HS-27A (cell line): ENCODE results near the gene TAS1R3.
"Not testable (repeated sequence)": the region's sequence is repeated elsewhere in the genome, so short reads cannot be mapped to it uniquely, and the experiment has no call there.

Experiments used
- DNase-seq: peaks from one replicate; pipeline ENCODE4 v3.0.0-alpha.2; 2012; ENCODE audit warnings: low read depth, missing footprints

Gene TAS1R3

DNA sequence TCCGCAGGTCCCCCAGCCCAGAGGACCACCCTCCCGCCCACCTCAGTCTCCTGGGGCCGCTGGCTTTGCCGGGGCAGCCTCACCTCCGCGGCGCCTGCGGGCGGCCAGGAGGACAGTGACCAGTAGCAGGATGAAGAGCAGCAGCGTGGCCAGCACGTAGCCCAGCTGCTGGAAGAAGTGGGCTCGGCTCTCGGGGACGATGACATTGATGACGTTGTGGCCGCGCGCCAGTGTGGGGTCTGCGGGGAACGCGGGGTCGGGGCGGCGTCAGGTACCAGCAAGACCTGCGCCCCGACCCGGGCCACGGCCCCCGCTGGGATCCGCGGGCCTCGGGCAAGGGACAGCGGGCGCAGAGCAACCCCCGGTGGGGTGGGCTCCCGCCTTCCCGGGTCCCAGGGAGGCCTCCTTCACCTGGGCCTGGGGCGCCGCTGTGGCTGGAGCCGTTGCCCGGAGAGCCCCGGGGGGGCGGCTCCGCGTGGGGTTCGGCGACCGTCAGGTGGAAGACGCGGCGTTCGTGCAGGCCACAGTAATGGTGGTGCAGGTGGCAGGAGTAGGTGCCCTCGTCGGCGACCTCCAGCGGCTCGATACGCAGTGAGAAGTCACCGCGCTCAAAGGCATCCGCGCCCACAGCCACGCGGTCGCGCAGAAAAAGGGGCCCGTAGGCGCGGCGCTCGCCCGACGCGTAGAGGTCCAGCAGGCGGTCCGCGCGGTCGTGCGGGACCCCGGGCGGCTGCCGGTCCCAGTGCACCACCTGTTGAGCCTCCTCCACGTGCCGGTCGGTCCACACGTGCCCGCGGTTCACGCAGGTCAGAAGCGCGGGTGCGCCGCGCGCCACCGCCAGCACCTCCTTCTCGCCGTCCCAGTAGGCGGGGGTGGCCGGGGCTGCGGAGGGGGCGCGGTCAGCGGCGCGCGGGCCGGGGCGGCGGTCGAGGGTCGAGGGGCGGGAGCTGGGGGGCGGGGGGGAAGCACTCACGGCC lies 23.5 kb downstream of the TAS1R3 start:
- DNase-seq = no peak

DNA sequence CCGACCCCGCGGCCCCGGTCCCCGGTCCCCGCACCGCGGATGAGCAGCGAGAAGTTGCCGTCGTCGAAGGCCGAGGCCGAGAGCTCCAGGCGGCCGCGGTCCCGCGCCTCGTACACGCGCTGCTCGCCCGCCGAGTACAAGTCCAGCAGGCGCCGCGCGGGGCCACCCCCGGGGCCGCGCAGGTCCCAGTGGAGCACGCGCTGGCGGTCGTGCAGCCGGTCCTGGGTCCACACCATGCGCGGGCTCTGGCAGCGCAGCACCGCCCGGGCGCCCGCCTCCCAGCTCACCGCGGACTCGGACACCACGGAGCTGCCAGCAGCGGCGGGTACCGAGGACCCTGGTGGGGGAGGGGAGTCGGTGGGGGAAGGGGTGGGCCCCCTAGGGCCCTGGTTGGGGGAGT lies 24.3 kb downstream of the TAS1R3 start:
- no peak for DNase-seq

DNA sequence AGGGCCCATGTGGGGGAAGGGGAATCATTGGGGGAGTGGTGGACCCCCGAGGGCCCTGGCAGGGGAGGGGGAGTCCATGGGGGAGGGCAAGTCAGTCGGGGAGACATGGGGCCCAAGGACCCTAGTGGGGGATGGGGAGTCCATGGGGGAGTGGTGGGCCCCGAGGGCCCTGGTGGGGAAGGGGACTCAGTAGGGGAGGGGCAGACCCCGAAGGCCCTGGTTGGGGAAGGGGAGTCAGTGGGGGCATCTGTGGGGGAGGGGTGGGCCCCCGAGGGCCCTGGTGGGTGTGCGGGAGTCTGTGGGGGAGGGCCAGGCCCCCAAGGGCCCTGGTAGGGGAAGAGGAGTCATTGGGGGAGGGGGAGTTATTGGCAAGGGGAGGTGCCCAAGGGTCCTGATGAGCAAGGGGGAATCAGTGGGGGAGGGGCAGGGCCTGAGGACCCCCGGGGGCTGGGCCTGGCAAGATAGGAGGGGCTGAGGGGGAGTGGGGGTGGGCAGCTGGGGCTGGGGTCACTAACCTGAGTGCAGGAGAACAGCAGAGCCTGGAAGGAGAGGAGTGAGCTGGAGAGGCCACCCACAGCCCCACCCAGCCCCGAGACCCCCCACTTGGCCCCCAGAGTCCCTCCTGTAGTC lies 25.2 kb downstream of the TAS1R3 start:
- DNase-seq = no peak

DNA sequence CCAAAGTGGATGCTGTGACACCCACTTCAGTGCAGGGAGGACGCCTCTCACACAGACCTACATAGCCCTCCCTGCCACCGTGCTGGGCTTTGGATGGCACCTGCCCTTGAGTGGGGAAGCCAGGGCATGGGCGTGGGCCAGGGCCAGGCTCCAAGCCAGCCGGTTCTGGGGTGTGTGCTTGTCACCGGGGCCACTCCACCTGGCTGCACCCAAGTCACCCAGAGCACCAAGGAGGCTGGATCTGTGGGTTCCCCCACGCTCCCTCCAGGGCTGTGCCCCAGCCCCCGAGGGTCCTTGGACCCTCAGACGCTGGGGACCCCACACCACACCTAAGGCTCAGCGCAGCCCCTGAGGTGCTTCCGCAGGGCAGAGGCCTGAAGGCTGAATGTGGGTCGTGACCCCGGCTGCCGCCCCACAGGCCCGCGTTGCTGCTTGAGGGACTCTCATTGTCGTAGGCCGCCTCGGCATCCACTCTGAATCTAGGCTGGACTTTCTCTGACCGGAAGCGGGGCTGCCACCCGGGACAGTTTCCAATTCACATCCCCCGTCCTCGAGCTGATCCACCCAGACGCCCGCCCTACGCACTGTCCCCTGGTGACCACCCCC lies 25.8 kb downstream of the TAS1R3 start:
- DNase-seq = no peak

DNA sequence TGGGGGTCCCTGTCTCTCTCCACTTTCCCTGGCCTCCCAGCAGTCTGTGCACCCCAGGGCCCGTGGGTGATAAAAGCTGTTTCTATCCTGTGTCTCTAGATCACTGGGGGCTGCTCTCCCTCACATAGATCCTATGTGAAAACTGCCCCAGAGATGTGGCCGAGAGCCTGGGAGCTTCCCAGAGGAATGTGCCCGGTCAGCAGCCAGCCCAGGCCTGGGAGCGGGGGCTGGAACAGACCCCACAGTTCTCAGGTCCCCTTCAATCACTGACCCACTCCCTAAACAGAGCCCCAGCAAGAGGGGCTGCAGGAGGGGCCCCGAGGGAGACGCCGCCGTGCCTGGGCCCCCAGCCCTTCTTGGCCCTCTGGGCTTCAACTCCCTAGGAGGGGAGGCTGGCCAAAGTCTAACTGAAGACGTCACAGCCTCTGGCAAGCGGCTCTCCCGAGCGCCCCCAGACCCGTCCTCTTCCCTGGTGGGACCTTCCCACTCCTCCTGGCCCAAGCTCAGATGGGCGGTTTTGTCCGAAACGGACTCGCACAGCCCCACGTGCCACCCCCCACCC lies 26.9 kb downstream of the TAS1R3 start:
- no peak for DNase-seq

DNA sequence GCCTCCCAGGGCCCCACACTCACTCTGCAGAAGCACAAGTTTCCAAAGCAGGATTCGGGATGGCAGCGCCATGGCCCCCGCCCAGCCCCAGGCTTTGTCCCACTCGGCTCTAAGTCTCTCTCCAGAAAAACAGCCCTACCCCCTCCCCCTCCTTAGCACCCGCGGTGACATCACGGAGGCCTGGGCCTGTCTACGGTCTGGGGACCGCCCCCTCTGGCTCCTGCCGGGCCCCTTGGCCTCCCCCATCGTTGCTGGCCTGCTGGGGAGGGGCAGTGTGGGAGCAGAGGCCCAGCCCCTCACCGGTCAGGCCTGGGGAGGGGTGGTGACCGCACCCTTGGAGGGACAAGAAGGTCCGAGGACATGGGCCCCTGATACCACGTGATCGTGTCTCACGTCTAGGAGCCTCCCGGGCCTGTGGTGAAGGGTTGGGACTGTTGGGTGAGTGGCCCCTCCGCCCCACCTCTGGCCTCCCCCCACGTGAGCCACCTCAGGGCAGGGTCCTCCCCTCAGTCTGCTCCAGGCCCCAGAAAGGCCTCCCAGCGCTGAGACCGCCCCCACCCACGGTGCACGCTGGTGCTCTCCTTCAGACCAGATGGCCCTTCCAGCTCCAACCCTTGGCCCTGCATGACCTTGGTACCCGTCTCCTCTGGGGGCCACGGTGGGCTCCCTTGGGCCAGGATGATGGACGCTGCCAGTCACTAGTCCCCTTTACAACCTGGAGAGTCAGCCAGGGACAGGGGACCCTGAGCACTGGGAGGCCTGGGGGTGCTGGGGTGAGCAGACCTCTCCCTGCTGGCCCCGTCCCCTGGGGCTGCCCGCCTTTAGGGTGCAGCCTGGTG lies 27.6 kb downstream of the TAS1R3 start, which contains the start of gene MXRA8:
Gene MXRA8, minus strand, starts transcription at position 123 of the 839 bp plus-strand sequence. Its CDS starts 51 bp downstream, at position 72.
- no peak for DNase-seq

DNA sequence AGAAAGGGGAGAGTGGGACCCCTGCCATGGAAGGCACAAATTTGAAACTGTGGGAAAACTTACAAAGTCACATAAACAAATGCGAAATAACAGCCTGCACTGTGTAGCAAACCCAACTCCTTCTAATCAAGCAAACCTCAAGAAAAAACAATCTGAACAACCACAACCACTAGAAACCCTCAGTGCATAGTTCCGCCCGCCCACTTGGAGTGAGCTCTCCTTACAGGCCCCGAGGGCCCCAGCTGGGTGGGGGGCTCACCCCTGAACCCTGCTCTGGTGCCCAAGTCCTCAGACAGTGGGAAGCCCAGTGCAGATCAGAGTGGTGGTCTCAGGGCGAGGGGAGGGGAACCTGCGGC lies 28.2 kb downstream of the TAS1R3 start:
- DNase-seq = no peak

DNA sequence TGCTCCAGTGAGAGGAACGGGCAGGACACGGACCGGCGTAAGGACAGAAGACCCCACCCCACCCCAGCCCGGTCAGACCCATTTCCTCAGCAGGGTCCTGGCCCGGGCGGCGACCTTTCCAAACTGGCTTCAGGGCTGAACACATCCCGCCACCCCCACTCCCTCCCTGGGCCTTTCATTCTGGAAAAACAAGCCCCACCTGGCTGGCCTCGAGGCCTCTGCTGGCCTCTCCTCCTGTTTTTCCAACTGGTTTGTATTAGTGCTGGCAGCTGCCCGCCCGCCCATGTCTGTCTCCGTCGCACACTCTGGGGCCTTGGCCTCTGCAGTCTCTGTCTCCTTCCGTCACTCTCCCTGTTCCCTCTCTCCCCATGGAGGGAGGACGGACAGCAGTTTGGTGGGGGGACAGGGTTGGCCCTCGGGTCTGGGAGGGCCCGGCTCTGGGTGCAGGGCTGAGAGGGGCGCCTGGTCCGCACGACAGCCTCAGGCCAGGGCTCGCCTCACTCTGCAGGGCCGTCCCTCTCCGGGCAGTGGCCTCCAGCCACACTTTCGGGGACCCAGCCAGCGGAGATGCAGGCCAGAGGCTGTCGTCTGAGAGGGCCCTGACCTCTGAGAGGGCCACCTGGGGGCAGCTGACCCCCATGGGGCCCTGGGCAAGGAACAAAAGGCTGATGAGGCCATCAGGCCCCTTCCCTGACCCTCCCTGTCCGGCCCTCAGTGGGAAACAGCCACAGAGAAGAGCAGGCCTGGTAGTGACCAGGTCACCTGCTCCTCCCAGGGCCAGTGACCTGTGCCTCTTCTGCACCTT lies 28.8 kb downstream of the TAS1R3 start:
- DNase-seq = no peak

DNA sequence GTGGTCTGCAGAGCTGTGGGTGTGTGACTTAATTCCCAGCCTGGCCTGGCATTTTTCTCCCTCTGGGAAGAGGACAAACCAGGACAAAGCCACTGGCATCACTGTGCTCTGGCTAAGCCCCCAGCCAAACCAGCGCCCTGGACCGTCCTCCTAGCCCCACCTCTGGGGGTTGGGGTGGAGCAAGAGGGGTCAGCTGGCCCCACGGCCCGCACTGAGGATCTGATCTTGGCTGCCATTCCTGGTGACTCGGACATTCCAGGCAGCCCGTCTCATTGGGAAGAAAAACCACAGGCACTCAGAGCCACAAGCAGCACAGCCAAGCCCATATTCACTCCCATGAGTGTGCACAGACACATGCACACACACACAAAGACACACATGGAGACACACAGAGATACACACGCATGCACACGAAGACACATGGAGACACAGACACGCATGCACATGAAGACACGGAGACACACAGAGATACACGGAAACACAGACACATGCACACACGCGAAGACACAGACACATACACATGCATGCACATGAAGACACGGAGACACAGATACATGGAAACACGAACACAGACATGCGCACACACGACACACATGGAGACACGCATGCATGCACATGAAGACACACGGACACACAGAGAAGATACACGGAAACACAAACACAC lies 29.6 kb downstream of the TAS1R3 start:
- peak; percentile 91 for DNase-seq

DNA sequence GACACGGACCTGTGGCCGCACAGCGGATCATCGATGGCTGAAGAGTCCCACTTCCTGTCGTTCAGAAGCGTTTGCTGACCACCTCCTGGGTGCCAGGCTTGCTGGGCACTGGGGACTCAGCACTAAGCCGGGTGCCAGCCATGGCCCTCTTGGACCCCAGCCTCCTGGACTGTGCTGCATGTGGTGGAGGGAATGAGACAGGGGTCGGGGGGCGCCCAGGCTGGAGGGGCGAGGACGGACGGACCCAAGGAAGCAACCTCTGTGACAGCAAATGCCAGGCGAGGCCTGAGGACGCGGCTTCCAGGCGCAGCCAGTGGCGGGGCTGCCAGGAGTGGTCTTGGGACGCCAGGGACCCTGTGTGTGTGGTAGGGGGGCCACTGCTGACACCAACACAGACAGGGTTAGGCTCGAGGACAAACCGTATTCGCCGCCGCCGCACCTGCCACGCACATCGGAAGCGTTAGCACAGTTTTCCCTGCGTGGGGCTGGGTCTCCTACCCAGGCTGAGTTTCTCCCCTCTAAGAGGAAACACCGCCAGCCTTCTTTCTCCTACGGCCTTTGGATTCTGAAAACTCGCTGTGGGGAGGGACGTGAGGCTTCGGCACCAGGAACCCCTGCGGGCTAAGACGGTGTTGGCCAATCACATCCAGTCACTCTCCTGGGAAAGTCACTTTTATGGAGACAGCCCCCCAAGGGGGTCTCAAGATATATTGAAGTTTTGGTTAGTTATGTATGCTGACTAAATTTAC lies 30.3 kb downstream of the TAS1R3 start:
- DNase-seq = no peak

DNA sequence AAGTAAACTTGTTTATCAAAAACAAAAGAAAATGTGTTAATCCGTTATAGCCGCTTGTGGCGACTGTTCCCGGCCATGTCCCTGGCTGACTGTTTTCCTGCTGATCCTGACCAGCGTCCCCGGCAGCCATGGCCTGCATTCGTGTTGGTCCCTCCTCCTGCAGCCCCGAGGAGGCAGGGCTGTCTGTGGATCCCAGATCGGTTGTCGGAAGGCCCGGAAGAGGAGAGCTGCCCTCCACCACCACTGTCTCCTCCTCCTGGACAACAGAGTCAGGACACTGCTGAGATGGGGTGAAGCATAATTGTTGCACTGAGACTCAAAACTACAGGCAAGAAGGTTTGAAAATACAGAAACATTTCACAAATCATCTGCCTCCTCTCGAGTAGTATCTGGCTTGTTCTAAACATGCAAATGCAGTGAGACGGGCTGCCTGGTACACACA lies 30.9 kb downstream of the TAS1R3 start:
- no peak for DNase-seq

DNA sequence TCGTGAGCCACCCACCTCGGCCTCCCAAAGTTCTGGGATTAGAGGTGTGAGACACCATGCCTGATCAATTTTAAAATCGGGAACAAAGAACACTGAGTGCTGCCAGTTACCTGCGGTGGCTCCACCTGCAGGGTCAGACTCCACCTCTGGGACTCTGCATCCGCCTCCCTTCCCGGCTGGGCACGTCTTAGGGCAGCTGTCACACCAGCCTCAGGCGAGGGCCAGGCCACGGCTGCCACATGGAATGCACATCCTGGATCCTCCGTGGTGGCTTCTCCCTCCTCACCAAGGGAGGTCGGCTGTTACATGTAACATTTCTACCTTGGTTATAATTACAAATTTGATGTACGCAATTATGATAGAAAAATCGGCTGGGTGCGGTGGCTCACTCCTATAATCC lies 33.2 kb downstream of the TAS1R3 start:
- DNase-seq = no peak

DNA sequence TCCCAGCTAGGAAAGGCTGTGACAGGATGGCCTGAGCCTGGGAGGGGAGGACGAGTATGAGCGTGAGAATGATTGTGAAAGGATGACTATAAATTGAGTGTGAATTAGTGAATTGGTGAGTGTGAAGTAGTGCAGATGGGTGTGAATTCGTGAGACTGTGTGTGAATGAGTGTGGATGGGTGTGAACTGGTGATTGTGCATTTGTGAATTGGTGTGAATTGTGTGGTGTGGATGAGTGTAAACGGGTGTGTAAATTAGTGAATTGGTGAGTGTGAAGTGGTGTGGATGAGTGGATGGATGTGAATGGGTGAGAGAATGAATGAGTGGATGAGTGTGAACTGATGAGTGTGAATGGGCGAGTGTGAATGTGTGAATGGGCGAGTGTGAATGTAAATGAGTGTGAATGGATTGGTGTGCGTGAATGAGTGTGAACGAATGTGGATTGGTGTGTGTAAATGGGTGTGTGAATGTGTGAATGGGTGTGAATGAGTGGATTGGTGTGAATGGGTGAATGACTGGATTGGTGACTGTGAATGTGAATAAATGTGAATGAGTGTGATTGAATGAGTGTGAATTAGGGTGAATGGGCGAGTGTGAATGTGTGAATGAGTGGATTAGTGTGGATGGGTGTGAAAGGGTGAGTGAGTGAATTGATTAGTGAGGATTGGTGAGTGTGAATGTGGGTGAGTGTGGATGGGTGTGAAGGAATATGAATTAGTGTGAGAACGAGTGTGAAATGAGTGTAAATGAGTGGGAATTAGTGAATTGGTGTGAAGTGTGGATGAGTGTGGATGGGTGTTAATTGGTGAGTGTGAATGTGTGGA lies 35.0 kb downstream of the TAS1R3 start:
- no peak for DNase-seq

DNA sequence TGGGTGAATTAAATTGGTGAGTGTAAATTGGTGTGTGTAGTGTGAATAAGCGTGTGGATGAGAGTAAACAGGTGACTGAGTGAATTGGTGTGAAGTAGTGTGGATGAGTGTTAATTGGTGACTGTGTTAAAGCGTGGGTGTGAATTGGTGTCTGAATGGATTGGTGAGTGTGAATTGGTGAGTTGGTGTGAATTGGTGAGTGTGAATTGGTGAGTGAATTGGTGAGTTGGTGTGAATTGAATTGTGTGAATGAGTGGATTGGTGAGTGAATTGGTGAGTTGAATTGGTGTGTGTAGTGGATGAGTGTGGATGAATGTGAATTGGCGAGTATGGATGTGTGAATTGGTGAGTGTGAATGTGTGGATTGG lies 35.6 kb downstream of the TAS1R3 start:
- DNase-seq = no peak

DNA sequence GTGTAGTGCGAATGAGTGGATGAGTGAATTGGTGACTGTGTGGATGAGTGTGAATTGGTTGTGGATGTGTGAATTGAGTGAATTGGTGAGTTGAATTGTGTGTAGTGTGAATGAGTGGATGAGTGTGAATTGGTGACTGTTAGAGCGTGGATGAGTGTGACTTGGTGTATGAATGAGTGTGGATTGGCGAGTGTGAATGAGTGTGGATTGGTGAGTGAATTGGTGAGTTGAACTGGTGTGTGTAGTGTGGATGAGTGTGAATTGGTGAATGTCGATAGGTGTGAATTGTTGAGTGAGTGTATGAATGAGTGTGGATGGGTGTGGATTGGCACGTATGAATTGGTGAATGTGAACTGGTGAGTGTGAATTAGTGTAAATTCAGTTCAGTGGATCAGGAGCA lies 36.2 kb downstream of the TAS1R3 start:
- DNase-seq = no peak

DNA sequence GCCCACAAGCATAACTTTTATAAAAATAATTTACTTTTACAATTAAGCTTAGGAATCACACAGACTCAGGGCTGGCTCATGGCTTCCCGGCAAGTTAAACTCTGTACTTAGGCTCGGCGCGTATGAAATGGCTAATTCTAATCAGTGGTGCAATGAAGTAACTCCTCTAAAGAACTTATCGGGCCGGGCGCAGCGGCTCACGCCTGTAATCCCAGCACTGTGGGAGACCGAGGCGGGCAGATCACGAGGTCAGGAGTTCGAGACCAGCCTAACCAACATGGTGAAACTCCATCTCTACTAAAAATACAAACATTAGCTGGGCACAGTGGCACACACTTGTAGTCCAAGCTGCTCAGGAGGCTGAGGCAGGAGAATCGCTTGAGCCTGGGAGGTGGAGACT lies 39.0 kb downstream of the TAS1R3 start:
- not testable (repeated sequence) for DNase-seq

DNA sequence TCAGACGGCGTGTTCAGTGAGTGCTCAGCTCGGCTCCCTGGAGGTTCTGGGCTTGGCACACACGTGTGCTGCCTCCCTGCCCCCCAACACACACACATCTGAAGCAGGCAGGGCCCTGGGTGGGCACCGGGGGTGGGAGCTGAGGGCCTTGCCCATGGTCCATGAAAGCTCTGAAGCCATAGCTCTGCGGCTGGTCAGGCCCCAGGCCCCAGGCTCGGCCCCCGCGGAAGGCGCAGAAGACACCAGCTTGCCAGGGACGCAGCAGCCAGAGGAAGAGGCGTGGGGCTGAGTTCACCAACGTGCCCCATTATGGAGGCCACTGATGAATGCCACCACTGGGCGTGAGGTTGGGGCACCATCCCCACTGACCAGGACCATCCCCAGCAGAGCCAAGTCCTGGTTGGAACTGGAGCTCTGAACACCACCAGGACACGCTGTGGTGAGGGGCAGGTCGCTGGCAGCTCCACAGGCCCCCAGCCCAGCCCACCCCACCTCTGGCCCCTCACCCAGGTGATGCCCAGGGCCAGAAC lies 39.8 kb downstream of the TAS1R3 start:
- no peak for DNase-seq

DNA sequence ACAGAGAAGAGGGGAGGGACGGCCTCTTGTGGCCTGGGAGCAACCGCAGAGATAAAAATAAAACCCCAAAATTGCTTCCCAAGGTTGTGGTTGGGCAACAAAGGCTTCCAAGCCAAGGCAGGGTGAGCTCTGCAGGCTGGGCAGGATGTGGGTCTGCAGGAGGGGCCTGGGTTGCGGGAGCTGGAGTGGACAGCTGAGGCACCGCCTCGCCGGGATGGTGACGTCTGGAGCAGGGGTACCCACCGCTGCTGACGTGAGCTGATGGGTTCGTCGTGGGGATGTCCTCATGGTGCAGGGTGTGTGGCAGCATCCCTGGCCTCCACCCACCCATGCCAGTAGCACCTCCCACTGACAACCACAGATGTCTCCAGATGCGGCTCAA lies 40.3 kb downstream of the TAS1R3 start:
- DNase-seq = no peak
